H1 (cell line): Measurements from ENCODE around the gene PCF11. TPM values are rescaled to one million over a fixed set of nuclear protein-coding genes. Genes with fewer than 3 reads are reported as not detected.
A peak's percentile ranks its signal among the peaks of the same experiment; 100 is the strongest.

ENCODE experiments used
- BRCA1 ChIP-seq: IDR thresholded peaks from 2 replicates; pipeline ENCODE4 v1.6.1; 2012; ENCODE audit warnings: low read depth, low read length, improper control_type of control experiment
- CREB1 ChIP-seq: IDR thresholded peaks from 2 replicates; pipeline ENCODE4 v1.6.1; 2012; ENCODE audit warnings: inconsistent platforms
- EGR1 ChIP-seq: IDR thresholded peaks from 2 replicates; pipeline ENCODE4 v1.6.1; 2011; ENCODE audit warnings: low read depth, low read length, borderline replicate concordance
- GABPA ChIP-seq: IDR thresholded peaks from 2 replicates; pipeline ENCODE4 v1.6.1; 2011; ENCODE audit warnings: mild to moderate bottlenecking, low read length, moderate library complexity, borderline replicate concordance; ENCODE audit not compliant: insufficient read depth
- GTF2F1 ChIP-seq: IDR thresholded peaks from 2 replicates; pipeline ENCODE4 v1.6.1; 2012; ENCODE audit warnings: low read depth, low read length, improper control_type of control experiment, borderline replicate concordance
- HDAC2 ChIP-seq, 2 experiments: fragments of 300-600 bp in 1 of 2; sonication (generic) in 1 of 2; IDR thresholded peaks; 2 replicates each; pipeline ENCODE4 v1.6.1; 2011 to 2012; ENCODE audit warnings: low read depth in 2 of 2, low read length in 2 of 2, mild to moderate bottlenecking in 2 of 2, moderate library complexity in 2 of 2, borderline replicate concordance in 1 of 2, inconsistent platforms in 1 of 2
- KDM4A ChIP-seq: IDR thresholded peaks from one replicate; pipeline ENCODE4 v1.7.1; 2012; ENCODE audit warnings: low read depth, mild to moderate bottlenecking, moderate library complexity, low read length, inconsistent platforms; ENCODE audit not compliant: severe bottlenecking
- PHF8 ChIP-seq: fragments of 200-600 bp; sonication (generic); conservative IDR thresholded peaks from 2 replicates; pipeline ENCODE4 v1.7.1; 2012; ENCODE audit warnings: low read depth, mild to moderate bottlenecking, inconsistent platforms, low read length, moderate library complexity
- POLR2A ChIP-seq, 2 experiments: IDR thresholded peaks; 1 replicate in 1 of 2; 2 replicates in 1 of 2; pipeline ENCODE4 v1.6.1; 2011; ENCODE audit warnings: low read depth in 2 of 2, low read length in 2 of 2, mild to moderate bottlenecking in 2 of 2; ENCODE audit errors: control extremely low read depth in 1 of 2
- POLR2AphosphoS5 ChIP-seq: IDR thresholded peaks from 2 replicates; pipeline ENCODE4 v1.6.1; 2011; ENCODE audit warnings: low read depth, low read length
- SIN3A ChIP-seq, 2 experiments: IDR thresholded peaks in 1 of 2; conservative IDR thresholded peaks in 1 of 2; 2 replicates each; pipeline ENCODE4 v1.6.1; 2011 to 2012; ENCODE audit warnings: low read length in 2 of 2, improper control_type of control experiment in 1 of 2, low read depth in 1 of 2, mild to moderate bottlenecking in 1 of 2
- SIX5 ChIP-seq: IDR thresholded peaks from 2 replicates; pipeline ENCODE4 v1.6.1; 2011; ENCODE audit warnings: mild to moderate bottlenecking, low read depth, low read length
- SP2 ChIP-seq: IDR thresholded peaks from 2 replicates; pipeline ENCODE4 v1.6.1; 2012; ENCODE audit warnings: mild to moderate bottlenecking, low read length, inconsistent platforms
- TAF1 ChIP-seq: IDR thresholded peaks from 2 replicates; pipeline ENCODE4 v1.6.1; 2011; ENCODE audit warnings: mild to moderate bottlenecking, low read depth, low read length
- TAF7 ChIP-seq: optimal IDR thresholded peaks from 2 replicates; pipeline ENCODE3; 2011; ENCODE audit warnings: low read depth, mild to moderate bottlenecking, inconsistent platforms, low read length, moderate library complexity, borderline replicate concordance
- TBP ChIP-seq: IDR thresholded peaks from 2 replicates; pipeline ENCODE4 v1.6.1; 2011; ENCODE audit warnings: low read depth, low read length, improper control_type of control experiment
- TEAD4 ChIP-seq: IDR thresholded peaks from 2 replicates; pipeline ENCODE4 v1.6.1; 2012; ENCODE audit warnings: low read depth, low read length, inconsistent platforms, mixed read lengths
- polyA plus RNA-seq, 7 experiments: library from polyadenylated mRNA; depleted of rRNA in 3 of 7; stranded (reverse) in 5 of 7; unstranded in 2 of 7; fragments of >200 nt in 5 of 7; fragments of 200-250 nt in 2 of 7; gene quantifications; 1 replicate in 5 of 7; 2 replicates in 1 of 7; 4 replicates in 1 of 7; pipeline versions ENCODE4 v1.2.1 to v1.2.3, GENCODE V29; 2011 to 2013; ENCODE audit warnings: missing spikeins in 2 of 7, mixed read lengths in 2 of 7
- total RNA-seq: library from RNA; stranded (reverse); fragmentation: NEBNext Ultra II Directional; extraction: Animal tissue kit (Norgen Biotek cat#: 25700); gene quantifications from 2 replicates; pipeline ENCODE4 v1.2.1, GENCODE V29; 2021
- TF ChIP-seq, protein P1 (sequence below): IDR thresholded peaks from 2 replicates; pipeline ENCODE4 v1.6.1; 2012; ENCODE audit warnings: low read length, inconsistent platforms
- TF ChIP-seq, protein P2 (sequence below): IDR thresholded peaks from 2 replicates; pipeline ENCODE4 v1.6.1; 2011; ENCODE audit warnings: low read length, improper control_type of control experiment

PCF11 gene
- total and polyA plus RNA-seq, 2 of the 8 experiments (the other 6 are each of a cell fraction or from before 2014, with no cell fraction given) = 25.1 to 47.7 TPM

DNA sequence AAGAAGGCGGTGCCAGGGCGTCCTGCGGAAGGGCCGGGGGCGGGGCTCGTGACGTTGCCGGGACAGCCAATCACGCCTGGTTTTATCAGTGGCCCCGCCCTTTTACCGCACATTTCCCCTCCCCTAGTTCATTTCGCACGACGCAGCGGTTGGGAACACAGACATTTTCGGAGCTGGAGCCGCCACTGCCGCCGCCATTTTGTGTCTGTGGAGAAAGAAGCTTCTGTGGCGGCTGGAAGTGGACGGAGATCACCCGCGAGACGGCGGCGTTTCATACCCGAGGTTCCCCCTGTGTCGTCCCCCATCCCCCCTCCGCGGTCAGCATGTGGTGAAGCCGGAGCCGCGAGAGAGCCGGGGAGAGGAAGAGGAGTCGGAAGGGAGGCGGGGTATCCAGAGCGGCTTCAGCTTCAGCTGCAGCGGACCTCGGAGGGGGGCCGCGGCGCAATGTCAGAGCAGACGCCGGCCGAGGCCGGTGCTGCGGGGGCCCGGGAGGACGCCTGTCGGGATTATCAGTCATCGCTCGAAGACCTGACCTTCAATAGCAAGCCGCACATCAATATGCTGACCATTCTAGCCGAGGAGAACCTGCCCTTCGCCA lies at the start of gene PCF11 (continued):
- TF ChIP-seq, protein P1, sequence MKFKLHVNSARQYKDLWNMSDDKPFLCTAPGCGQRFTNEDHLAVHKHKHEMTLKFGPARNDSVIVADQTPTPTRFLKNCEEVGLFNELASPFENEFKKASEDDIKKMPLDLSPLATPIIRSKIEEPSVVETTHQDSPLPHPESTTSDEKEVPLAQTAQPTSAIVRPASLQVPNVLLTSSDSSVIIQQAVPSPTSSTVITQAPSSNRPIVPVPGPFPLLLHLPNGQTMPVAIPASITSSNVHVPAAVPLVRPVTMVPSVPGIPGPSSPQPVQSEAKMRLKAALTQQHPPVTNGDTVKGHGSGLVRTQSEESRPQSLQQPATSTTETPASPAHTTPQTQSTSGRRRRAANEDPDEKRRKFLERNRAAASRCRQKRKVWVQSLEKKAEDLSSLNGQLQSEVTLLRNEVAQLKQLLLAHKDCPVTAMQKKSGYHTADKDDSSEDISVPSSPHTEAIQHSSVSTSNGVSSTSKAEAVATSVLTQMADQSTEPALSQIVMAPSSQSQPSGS = no peak
- TF ChIP-seq PHF8 (peak; percentile 83), KDM4A (peak; percentile 37), GABPA (no peak), TAF7 (peak; percentile 97), CREB1 (peak; percentile 29; the same call in 1 of the 2 replicates), HDAC2 (IDR thresholded peaks at IDR 0.05; ENCODE audit: borderline replicate concordance in 1 of 2, low read depth in 2 of 2, low read length in 2 of 2) (no peak), POLR2AphosphoS5 (peak; percentile 96), TEAD4 (peak; percentile 35; the same call in 1 of the 2 replicates), GTF2F1 (peak; percentile 66; the same call in 1 of the 2 replicates), SP2 (no peak), TBP (peak; percentile 95), SIX5 (no peak), TAF1 (peak; percentile 98), EGR1 (no peak), BRCA1 (no peak), POLR2A (IDR thresholded peaks at IDR 0.05; ENCODE audit: control extremely low read depth in 1 of 2, low read depth in 2 of 2, low read length in 2 of 2) (peak; percentile 94 to 98), SIN3A (conservative IDR thresholded peaks at IDR 0.05 in 1 of 2, IDR thresholded peaks at IDR 0.05 in 1 of 2; ENCODE audit: low read depth in 1 of 2, low read length in 2 of 2) (peak in 1 of 2 experiments; percentile 90; a peak in 2 of 4 replicates)
- TF ChIP-seq, protein P2, sequence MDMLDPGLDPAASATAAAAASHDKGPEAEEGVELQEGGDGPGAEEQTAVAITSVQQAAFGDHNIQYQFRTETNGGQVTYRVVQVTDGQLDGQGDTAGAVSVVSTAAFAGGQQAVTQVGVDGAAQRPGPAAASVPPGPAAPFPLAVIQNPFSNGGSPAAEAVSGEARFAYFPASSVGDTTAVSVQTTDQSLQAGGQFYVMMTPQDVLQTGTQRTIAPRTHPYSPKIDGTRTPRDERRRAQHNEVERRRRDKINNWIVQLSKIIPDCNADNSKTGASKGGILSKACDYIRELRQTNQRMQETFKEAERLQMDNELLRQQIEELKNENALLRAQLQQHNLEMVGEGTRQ = peak; percentile 34; the same call in 1 of the 2 replicates
